PC-9 (cell line): ENCODE data around the gene ST8SIA4.

ENCODE experiments used
- CTCF ChIP-seq: fragments of 200-600 bp; sonication (generic); conservative IDR thresholded peaks from 2 replicates; pipeline ENCODE4 v1.6.1; 2017; ENCODE audit warnings: mixed run types, antibody characterized with exemption, mild to moderate bottlenecking, moderate library complexity
- EZH2 ChIP-seq: fragments of 200-600 bp; sonication (generic); IDR thresholded peaks from 2 replicates; pipeline ENCODE4 v1.8.0; 2017; ENCODE audit warnings: antibody characterized with exemption, low read depth

DNA sequence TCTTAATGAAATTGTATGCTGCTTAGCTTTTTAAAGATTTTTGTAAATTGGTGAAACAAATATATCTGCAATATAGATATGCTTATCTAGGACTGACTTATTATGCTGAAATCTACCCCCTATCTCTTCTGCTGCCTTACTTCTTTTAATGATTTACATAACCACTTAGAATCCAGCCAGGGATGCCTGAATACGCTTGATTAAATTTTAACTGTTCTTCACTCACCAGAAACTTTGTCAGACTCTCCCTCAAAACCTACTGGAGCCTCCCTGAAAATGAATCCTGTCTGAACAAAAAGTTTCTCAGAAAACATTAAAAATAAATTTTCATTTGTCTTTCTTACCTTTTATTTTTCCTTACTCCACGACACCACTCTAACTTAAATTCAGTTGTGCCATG lies 111.7 kb downstream of the ST8SIA4 start:
- TF ChIP-seq CTCF (no peak), EZH2 (no peak)
